HL-60 (cell line): Measurements from ENCODE around the gene UPK1A.
"Not testable (repeated sequence)": the region's sequence is repeated elsewhere in the genome, so short reads cannot be mapped to it uniquely, and the experiment has no call there.

Experiments used
- DNase-seq, 2 experiments: peaks; one replicate each; pipeline ENCODE4 v3.0.0-alpha.2; 2010 to 2020; ENCODE audit warnings: low read depth in 1 of 2, low spot score in 1 of 2
- H3K27ac ChIP-seq: fragments of 250-450 bp; sonication (Bioruptor Pico); replicated peaks from 2 replicates; pipeline ENCODE4 v1.5.1; 2020; ENCODE audit warnings: mild to moderate bottlenecking, moderate library complexity
- H3K27me3 ChIP-seq: fragments of 250-450 bp; sonication (Bioruptor Pico); 2 replicates; pipeline ENCODE4 v1.5.1; 2021; ENCODE audit warnings: mild to moderate bottlenecking, moderate library complexity; ENCODE audit not compliant: insufficient read depth, poor library complexity, severe bottlenecking
- H3K4me3 ChIP-seq: replicated peaks from 2 replicates; pipeline ENCODE4 v1.5.1; 2011; ENCODE audit warnings: mild to moderate bottlenecking, control low read depth, low read length; ENCODE audit not compliant: insufficient read depth
- GABPA ChIP-seq: IDR thresholded peaks from 2 replicates; pipeline ENCODE4 v1.6.1; 2012; ENCODE audit warnings: low read depth
- POLR2AphosphoS5 ChIP-seq: IDR thresholded peaks from 2 replicates; pipeline ENCODE4 v1.6.1; 2012; ENCODE audit warnings: low read depth
- SPI1 ChIP-seq: IDR thresholded peaks from 2 replicates; pipeline ENCODE4 v1.6.1; 2012; ENCODE audit warnings: low read depth, mild to moderate bottlenecking, borderline replicate concordance
- TF ChIP-seq, protein P1 (sequence below): IDR thresholded peaks from one replicate; pipeline ENCODE4 v1.5.1; 2011; ENCODE audit warnings: low read length, control low read depth, inconsistent platforms; ENCODE audit not compliant: insufficient read depth
- TF ChIP-seq, protein P2 (sequence below): IDR thresholded peaks from 2 replicates; pipeline ENCODE4 v1.6.1; 2012; ENCODE audit warnings: low read depth; ENCODE audit not compliant: insufficient replicate concordance

Gene UPK1A

DNA sequence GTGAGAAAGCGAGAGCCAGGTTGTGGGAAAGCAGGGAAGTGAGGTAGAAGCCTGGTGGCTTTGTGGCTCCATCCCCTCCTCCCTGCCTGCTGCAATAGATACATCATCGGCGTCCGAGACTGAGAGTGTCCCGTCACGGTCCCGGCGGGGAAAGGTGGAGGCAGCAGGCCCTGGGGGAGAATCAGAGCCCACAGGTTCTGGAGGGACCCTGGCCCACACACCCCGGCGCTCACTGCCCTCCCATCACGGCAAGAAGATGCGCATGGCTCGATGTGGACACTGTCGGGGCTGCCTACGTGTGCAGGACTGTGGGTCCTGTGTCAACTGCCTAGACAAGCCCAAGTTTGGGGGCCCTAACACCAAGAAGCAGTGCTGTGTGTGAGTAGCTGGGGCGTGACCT, 56.6 kb downstream of the UPK1A start:
- Histone ChIP-seq H3K27ac (no peak overlapping the region), H3K27me3 (no peaks in the 10 kb centered on the region), H3K4me3 (no peak overlapping the region)
- TF ChIP-seq SPI1 (no peak), GABPA (no peak)
- TF ChIP-seq, protein P1, sequence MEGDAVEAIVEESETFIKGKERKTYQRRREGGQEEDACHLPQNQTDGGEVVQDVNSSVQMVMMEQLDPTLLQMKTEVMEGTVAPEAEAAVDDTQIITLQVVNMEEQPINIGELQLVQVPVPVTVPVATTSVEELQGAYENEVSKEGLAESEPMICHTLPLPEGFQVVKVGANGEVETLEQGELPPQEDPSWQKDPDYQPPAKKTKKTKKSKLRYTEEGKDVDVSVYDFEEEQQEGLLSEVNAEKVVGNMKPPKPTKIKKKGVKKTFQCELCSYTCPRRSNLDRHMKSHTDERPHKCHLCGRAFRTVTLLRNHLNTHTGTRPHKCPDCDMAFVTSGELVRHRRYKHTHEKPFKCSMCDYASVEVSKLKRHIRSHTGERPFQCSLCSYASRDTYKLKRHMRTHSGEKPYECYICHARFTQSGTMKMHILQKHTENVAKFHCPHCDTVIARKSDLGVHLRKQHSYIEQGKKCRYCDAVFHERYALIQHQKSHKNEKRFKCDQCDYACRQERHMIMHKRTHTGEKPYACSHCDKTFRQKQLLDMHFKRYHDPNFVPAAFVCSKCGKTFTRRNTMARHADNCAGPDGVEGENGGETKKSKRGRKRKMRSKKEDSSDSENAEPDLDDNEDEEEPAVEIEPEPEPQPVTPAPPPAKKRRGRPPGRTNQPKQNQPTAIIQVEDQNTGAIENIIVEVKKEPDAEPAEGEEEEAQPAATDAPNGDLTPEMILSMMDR = no peak
- no peak for DNase-seq

DNA sequence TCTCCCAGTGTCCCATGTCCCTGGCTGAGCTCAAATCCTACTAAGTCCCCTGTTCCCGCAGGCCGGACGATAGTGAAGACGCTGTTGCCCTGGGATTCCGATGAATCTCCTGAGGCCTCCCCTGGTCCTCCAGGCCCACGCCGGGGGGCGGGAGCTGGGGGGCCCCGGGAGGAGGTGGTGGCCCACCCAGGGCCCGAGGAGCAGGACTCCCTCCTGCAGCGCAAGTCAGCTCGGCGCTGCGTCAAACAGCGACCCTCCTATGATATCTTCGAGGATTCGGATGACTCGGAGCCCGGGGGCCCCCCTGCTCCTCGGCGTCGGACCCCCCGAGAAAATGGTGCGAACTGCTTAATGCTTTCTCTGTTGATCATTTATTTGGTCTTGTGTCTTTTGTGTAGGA, 57.4 kb downstream of the UPK1A start:
- Histone ChIP-seq H3K4me3 (no peak overlapping the region), H3K27me3 (no peaks in the 10 kb centered on the region), H3K27ac (no peak overlapping the region)
- no peak for DNase-seq
- TF ChIP-seq GABPA = no peak

DNA sequence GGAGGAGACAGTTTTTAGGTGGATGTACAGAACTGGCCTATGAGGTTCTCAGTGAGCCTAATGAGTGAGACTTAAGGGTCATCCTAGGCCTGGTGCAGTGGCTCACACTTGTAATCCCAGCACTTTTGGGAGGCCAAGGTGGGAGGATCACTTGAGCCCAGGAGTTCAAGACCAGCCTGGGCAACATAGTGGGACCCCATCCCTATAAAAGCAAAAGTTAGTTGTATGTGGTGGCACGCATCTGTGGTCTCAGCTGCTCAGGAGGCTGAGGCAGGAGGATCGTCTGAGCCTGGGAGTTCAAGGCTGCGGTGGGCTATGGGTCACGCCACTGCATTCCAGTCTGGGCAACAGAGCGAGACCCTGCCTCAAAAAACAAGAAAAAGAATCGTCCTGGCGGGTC, 57.8 kb downstream of the UPK1A start:
- not testable (repeated sequence) for DNase-seq, H3K4me3 ChIP-seq, H3K27ac ChIP-seq, H3K27me3 ChIP-seq

DNA sequence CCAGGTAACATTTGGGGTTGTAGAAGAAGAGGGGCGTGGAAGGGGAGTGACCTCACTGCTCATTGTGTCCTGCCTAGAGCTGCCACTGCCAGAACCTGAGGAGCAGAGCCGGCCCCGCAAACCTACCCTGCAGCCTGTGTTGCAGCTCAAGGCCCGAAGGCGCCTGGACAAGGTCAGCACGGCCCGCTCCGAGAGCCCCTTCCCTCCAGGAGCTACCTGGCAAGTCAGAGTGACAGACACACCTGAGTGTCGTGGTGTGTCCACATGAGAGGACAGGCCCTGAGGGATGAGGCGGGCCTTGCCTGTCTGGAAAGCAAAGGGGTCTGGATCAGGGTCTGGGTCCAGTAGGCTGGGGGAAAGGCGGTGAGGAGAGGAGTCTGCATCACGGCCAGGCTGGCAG, 58.2 kb downstream of the UPK1A start:
- H3K27ac ChIP-seq = no peak overlapping the region
- DNase-seq = no peak
- TF ChIP-seq, protein P1 = no peak
- TF ChIP-seq, protein P2, sequence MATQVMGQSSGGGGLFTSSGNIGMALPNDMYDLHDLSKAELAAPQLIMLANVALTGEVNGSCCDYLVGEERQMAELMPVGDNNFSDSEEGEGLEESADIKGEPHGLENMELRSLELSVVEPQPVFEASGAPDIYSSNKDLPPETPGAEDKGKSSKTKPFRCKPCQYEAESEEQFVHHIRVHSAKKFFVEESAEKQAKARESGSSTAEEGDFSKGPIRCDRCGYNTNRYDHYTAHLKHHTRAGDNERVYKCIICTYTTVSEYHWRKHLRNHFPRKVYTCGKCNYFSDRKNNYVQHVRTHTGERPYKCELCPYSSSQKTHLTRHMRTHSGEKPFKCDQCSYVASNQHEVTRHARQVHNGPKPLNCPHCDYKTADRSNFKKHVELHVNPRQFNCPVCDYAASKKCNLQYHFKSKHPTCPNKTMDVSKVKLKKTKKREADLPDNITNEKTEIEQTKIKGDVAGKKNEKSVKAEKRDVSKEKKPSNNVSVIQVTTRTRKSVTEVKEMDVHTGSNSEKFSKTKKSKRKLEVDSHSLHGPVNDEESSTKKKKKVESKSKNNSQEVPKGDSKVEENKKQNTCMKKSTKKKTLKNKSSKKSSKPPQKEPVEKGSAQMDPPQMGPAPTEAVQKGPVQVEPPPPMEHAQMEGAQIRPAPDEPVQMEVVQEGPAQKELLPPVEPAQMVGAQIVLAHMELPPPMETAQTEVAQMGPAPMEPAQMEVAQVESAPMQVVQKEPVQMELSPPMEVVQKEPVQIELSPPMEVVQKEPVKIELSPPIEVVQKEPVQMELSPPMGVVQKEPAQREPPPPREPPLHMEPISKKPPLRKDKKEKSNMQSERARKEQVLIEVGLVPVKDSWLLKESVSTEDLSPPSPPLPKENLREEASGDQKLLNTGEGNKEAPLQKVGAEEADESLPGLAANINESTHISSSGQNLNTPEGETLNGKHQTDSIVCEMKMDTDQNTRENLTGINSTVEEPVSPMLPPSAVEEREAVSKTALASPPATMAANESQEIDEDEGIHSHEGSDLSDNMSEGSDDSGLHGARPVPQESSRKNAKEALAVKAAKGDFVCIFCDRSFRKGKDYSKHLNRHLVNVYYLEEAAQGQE = no peak
- TF ChIP-seq SPI1 (no peak), POLR2AphosphoS5 (no peak), GABPA (no peak)

DNA sequence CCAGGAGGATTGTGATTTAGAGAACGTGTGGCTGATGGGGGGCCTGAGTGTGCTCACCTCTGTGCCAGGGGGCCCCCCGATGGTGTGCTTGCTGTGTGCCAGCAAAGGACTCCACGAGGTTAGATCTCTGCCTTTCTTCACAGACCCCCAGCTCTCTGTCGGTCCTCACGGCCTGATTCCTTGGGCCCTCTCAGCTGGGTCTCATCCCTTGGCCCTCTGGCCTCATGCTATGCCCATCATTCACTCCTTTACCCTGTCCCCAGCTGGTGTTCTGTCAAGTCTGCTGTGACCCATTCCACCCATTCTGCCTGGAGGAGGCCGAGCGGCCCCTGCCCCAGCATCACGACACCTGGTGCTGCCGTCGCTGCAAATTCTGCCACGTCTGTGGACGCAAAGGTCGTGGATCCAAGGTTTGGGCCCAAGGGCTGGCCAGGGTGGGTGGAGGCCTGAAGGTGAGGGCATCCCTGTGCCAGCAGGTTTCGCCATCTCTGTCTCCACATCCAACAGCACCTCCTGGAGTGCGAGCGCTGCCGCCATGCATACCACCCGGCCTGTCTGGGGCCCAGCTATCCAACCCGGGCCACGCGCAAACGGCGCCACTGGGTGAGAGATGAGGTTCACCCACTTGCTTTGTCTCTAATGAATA, 59.0 kb downstream of the UPK1A start:
- TF ChIP-seq SPI1 (no peak), GABPA (no peak), POLR2AphosphoS5 (no peak)
- TF ChIP-seq, protein P2 = no peak
- TF ChIP-seq, protein P1 = no peak
- DNase-seq = no peak
- H3K27ac ChIP-seq = no peak overlapping the region
- no peak overlapping the region for H3K4me3 ChIP-seq
- H3K27me3 ChIP-seq = no peaks in the 10 kb centered on the region

More for the DNA sequence above, 58.2 kb downstream of the UPK1A start:
- no peak overlapping the region for H3K4me3 ChIP-seq
- no peaks in the 10 kb centered on the region for H3K27me3 ChIP-seq
